A549 (cell line): ENCODE results near the gene MUC16.

Experiments used
- EP300 ChIP-seq, 2 experiments: fragments of >200 bp; sonication (Bioruptor Twin); formaldehyde crosslinking; IDR thresholded peaks; 2 replicates in 1 of 2; 3 replicates in 1 of 2; pipeline ENCODE4 v1.6.1; 2016 to 2017
- PHF8 ChIP-seq: fragments of 200-600 bp; sonication (generic); IDR thresholded peaks from 2 replicates; pipeline ENCODE4 v1.6.1; 2016; ENCODE audit warnings: low read depth, mild to moderate bottlenecking, antibody characterized with exemption, moderate library complexity, borderline replicate concordance
- POLR2A ChIP-seq: IDR thresholded peaks from 2 replicates; pipeline ENCODE4 v1.6.1; 2012; ENCODE audit warnings: mild to moderate bottlenecking, low read length
- RAD21 ChIP-seq, 2 experiments: fragments of >200 bp in 1 of 2; sonication (Bioruptor Twin) in 1 of 2; formaldehyde crosslinking in 1 of 2; IDR thresholded peaks in 1 of 2; conservative IDR thresholded peaks in 1 of 2; 2 replicates in 1 of 2; 3 replicates in 1 of 2; pipeline ENCODE4 v1.6.1; 2012 to 2018; ENCODE audit warnings: inconsistent platforms in 1 of 2
- TF ChIP-seq, protein P1 (sequence below): fragments of >200 bp; sonication (Bioruptor Twin); formaldehyde crosslinking; IDR thresholded peaks from 3 replicates; pipeline ENCODE4 v1.5.1; 2016
- TF ChIP-seq, protein P2 (sequence below): IDR thresholded peaks from 2 replicates; pipeline ENCODE4 v1.6.1; 2012
- TF ChIP-seq, protein P3 (sequence below): fragments of >200 bp; sonication (Bioruptor Twin); formaldehyde crosslinking; IDR thresholded peaks from 2 replicates; pipeline ENCODE4 v1.6.1; 2016

DNA sequence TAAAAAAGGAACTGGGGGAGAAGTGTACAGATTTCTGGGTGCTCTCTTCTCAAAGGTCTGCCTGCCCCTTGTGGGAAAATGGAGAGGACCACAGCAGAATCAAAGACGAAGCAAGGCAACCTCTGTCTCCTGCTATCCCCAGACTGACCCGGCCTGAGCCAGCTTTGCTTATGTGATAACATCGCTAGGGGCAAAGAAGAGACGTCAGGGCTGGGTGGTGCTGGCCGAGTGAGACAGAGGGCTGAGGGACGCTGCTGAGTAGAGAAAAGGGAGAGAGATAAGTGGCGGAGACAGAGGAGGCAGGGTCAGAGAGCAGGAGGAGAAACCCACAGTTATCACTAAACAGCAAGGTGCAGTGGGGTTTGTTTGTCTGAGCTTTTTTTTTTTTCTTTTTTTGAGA, 4.6 kb upstream of the MUC16 start:
- TF ChIP-seq, protein P1, sequence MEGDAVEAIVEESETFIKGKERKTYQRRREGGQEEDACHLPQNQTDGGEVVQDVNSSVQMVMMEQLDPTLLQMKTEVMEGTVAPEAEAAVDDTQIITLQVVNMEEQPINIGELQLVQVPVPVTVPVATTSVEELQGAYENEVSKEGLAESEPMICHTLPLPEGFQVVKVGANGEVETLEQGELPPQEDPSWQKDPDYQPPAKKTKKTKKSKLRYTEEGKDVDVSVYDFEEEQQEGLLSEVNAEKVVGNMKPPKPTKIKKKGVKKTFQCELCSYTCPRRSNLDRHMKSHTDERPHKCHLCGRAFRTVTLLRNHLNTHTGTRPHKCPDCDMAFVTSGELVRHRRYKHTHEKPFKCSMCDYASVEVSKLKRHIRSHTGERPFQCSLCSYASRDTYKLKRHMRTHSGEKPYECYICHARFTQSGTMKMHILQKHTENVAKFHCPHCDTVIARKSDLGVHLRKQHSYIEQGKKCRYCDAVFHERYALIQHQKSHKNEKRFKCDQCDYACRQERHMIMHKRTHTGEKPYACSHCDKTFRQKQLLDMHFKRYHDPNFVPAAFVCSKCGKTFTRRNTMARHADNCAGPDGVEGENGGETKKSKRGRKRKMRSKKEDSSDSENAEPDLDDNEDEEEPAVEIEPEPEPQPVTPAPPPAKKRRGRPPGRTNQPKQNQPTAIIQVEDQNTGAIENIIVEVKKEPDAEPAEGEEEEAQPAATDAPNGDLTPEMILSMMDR: no peak
- TF ChIP-seq RAD21 (conservative IDR thresholded peaks at IDR 0.05 in 1 of 2, IDR thresholded peaks at IDR 0.05 in 1 of 2) (no peak), POLR2A (no peak), PHF8 (no peak), EP300 (IDR thresholded peaks at IDR 0.05) (no peak)
- TF ChIP-seq, protein P2, sequence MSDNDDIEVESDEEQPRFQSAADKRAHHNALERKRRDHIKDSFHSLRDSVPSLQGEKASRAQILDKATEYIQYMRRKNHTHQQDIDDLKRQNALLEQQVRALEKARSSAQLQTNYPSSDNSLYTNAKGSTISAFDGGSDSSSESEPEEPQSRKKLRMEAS: no peak
- TF ChIP-seq, protein P3, sequence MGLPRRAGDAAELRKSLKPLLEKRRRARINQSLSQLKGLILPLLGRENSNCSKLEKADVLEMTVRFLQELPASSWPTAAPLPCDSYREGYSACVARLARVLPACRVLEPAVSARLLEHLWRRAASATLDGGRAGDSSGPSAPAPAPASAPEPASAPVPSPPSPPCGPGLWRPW: no peak
